Purkinje cell (primary cell): Measurements from ENCODE around the gene MTTP. TPM values are rescaled to one million over a fixed set of nuclear protein-coding genes. Genes with fewer than 3 reads are reported as not detected.

ENCODE experiments used
- polyA plus RNA-seq: library from polyadenylated mRNA; unstranded; fragments of >200 nt; fragmentation: Nextera tagmentation; gene quantifications from 2 replicates; pipeline ENCODE4 v1.2.1, GENCODE V29; 2014

MTTP gene
- 5.4 and 5.7 TPM in 2 replicates for polyA plus RNA-seq

GRCh38 chr4:99574530-99575324 is at the start of gene MTTP:
TSS of gene MTTP (plus strand) at chr4:99574824. CDS start at chr4:99574910, 86 bp downstream.

GRCh38 chr4:99563310-99564186 is 11.1 kb upstream of the MTTP start, which contains the start of gene TRMT10A:
TSS of gene TRMT10A (minus strand) at chr4:99564039. CDS start at chr4:99559338, 4,701 bp downstream.

DNA sequence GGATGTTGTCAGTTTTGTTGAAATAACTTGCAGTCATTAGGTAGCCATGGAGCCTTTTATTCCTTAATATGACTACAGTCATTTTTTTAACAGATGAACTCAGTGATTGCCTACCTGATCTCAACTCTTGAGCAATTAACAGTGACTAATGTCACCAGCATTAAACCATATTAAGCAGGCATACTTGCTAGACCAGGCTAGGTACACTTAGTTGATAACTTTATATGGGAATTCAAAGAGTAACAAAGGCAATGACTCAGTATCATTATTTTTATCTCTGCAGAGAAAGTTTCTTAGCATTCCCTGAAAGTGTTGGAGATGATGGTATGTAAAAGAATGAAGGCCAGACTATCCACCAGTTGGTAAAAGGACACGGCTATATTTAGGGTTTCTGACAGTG is 83.2 kb downstream of the MTTP start, which contains the start of gene C4orf54:
TSS of gene C4orf54 (minus strand) at position 31 of the 400 bp plus-strand sequence. CDS start 3,180 bp downstream, outside the sequence.

Other genes with a start within 250 kb of the MTTP start
- not detected in 2 replicates for gene ADH1C, start 222.1 kb upstream of the MTTP start, polyA plus RNA-seq
- not detected in 2 replicates for gene ADH7, start 139.5 kb upstream of the MTTP start, polyA plus RNA-seq
- not detected in 2 replicates for gene C4orf17, start 63.8 kb upstream of the MTTP start, polyA plus RNA-seq
- 22.0 and 22.5 TPM in 2 replicates for gene TRMT10A, start 10.8 kb upstream of the MTTP start, polyA plus RNA-seq
- gene C4orf54, start 83.0 kb downstream of the MTTP start, polyA plus RNA-seq, result not detected in 2 replicates
- not detected in 2 replicates for gene DAPP1, start 242.0 kb downstream of the MTTP start, polyA plus RNA-seq